GM19372 (cell line): ENCODE results near the gene PTPA.

Experiments
- ATAC-seq: cut with Tn5 transposase; IDR thresholded peaks from one replicate; pipeline ENCODE4 v1.9.1; 2021; ENCODE audit warnings: mild to moderate bottlenecking, low read depth, moderate library complexity; ENCODE audit not compliant: unreplicated experiment

PTPA gene

DNA sequence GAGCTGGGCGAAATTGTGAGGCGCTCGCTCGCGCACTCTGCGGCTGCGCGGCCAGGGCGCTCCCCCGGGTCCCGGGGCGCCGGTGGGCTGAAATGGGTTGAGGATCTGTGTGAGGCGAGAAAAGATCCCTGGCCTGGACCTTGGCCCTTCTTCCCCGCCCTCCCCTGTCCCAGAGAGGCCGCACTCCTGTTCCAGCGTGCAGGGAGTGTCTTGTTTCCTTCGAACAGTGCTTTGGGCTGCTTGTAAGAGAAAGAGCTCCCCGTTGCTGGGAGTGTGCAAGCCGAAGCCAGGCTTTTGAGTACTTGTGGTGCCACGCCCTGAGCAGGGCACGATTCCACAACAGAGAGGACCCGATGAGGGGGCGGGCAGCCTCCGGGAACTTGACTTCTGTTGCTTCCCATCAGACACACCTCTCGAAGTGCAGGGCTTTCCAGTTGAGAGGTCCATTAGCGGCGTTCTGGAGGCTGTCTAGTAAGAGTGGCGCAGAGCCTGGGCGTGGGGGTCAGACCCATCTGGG, 29.8 kb upstream of the PTPA start:
- no peak for ATAC-seq

DNA sequence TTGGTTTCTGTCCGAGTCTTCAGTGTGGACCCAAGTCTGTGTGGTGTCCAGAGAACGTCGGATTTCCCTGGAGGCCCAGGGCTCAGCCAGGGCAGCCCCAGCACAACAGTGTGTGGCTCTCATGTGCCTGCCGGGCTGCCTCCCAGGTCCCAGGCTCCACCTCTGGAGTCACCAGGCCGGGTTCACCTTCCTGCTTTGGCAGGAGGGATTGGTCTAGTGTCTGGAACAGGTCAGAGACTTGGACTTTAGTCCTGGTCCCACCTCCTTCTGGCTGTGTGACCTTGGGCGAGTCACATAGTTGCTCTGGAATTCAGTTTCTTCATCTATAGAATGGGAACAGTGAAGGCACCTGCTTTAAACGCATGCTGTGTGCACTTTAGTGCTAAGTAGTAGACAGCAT, 27.1 kb upstream of the PTPA start:
- no peak for ATAC-seq

- no peak for ATAC-seq
Measured at GRCh38 chr9:129089246-129089645, 22.0 kb upstream of the PTPA start.

- ATAC-seq = no peak
Measured at GRCh38 chr9:129093602-129094386, 17.4 kb upstream of the PTPA start.

DNA sequence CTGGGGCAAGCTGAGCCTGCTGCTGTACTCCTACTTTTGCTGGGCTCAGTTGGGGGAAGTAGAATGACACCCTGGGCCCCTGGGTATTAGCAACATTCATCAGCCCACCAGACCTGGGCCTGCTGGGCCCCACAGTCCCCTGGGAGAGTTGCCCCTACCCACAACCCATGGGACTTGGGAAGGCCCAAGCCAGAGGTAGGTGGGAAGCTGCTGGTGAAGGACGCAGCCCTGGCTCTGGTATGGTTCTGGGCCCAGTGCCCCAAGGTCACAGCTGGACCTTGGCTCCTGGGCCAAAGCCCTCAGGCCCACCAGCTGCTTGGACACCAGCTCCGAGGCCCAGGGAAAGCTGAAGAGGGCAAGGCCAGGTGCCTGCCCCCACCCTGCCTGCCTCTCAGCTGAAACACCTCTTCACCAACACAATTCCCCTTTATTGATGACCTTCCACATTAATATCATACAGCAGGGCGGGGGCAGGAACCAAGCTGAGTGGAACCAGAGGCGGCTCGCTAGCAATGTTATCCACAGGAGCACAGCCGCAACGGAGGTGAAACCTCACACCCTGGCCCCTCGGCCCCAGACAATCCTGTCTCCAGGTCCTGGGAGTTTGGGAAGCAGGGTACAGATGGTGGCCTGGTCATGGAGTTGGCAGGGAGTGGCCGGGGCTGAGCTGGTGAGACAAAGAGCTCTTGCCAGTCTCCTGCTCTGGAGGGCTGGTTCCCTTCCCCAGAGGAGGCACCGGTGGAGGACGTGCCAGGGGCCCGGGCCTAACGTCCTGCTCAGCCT, 16.6 kb upstream of the PTPA start:
- no peak for ATAC-seq

GRCh38 chr9:129095170-129095667, 16.0 kb upstream of the PTPA start:
- ATAC-seq = no peak

- ATAC-seq = no peak
Measured at GRCh38 chr9:129095908-129096307, 15.3 kb upstream of the PTPA start.

DNA sequence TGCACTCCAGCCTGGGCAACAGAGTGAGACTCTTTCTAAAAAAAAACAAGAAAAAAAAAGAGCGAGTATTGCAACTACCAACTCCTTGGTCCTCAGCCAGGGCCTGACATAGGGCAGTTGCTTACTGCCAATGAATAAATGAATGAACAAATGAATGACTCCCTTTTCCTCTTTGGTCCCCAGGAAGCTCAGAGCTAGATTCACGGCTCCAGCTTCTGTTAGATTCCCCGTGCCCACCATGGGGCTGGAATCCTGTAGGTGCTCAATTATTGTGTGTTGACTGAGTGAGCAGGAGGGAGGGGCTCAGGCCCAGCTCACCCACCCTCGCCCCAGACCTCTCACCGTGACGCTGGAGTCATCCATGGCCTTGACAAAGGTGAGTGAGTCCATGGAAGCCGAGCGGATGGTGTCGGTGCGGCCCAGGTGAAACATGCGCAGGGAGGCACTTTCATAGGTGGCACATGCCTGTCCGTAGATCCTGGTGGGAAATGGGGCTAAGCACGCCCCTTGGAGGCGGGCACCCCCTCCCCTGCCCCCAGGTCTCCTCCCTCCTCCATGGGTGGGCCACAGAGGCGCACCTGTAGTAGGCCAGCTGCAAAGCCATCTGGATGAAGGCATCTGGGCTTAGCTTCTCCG, 13.4 kb upstream of the PTPA start:
- no peak for ATAC-seq

DNA sequence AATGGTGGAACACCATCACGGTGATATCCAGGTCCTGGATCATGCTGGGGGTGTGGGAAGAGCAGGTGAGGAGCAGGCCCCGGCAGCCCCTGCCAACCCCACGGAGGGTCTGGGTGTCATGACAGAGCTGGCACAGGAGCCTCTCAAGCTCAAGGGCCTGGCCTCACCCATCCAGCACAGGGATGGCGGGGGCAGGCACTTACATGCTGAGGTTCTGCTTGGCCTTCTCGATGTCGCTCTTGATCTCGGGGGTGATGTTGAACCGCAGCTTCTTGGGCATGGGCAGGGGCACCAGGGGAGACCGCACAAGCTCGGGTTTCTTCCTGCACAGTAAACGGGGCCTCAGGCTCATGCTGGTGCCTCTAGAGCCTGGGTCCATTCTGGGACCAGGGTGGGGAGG, 12.9 kb upstream of the PTPA start:
- ATAC-seq = no peak

- ATAC-seq = no peak
Measured at GRCh38 chr9:129100383-129101169, 10.6 kb upstream of the PTPA start.

DNA sequence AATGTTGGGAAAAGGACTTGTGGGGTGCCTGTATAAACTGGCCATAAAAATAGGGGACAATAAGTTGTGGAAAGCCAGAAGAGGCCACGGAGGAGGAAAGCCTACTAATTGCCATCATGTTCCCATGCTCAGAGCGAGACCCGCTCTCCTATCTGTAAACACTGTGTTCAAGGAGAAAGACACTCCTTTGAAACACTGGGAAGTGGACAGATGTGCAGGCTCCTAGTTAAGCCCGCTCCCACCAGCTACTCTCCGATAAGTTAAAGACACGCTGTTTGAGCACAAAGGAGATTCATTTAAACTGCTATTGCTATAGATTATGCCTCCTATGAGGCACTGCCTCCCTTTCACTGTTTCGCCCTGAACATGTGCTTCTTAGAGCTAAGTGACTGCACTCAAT, 9.9 kb upstream of the PTPA start:
- no peak for ATAC-seq

DNA sequence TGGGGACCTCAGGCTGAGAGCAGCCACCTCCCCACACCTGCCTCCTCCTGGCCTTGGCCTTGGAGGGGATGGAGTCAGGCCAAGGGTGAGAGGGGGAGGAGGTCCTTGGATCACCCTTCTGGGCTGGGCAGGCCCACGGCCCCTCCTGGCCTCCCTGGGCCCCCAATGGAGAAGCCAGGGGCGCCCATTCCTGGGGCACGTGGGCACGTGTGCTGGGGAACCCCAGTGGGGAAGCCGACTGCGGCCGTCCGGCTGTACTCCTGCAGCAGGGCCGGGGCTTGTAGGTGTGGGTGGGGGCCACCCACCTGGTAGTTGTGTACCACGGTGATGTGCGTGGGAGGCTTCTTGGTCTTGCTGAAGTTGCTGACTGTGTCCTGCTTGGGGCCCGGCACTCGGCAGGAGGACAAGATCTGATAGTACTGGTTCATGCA, 9.1 kb upstream of the PTPA start:
- no peak for ATAC-seq

GRCh38 chr9:129102791-129103594, 8.2 kb upstream of the PTPA start:
- ATAC-seq = no peak

GRCh38 chr9:129103595-129103965, 7.6 kb upstream of the PTPA start:
- no peak for ATAC-seq

DNA sequence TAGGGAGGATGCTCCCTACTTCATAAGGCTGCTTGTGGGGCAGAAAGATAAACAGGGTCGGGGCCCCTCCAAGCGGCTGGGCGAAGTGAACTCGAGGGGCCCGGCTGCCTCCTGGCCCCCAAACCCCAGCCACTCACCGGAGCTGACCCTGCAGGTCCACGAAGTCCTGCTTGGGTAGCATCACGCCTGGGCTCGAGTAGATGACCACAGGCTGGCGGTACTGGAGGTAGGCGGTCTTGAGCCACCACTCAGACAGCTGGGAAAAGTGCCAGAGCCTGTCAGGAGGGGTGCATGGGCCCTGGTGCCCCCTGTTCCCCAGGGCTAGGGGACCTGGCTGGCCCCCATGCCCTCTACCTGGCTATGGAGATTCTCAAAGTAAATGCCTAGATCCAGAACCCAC, 7.2 kb upstream of the PTPA start:
- no peak for ATAC-seq

- no peak for ATAC-seq
Measured at GRCh38 chr9:129105857-129106694, 5.1 kb upstream of the PTPA start.

DNA sequence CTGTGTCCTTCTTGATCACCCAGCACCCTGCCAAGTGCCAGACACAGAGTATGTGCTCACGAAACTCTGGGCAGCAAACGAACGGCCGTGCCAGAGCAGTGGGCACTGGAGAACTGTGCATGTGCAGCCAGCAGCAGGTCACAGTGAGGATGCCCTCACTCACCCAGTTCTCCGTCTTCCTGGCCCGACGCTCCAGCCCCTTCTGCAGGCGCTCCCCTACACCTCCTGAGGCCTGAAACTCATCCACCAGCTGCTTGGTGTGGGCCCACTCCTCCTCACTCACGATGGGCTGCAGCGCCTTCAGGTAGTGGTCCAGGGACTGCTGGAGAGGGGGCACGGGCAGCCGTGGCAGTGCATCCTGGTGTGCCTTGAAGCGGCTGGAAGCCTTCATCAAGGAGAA, 3.6 kb upstream of the PTPA start:
- no peak for ATAC-seq

DNA sequence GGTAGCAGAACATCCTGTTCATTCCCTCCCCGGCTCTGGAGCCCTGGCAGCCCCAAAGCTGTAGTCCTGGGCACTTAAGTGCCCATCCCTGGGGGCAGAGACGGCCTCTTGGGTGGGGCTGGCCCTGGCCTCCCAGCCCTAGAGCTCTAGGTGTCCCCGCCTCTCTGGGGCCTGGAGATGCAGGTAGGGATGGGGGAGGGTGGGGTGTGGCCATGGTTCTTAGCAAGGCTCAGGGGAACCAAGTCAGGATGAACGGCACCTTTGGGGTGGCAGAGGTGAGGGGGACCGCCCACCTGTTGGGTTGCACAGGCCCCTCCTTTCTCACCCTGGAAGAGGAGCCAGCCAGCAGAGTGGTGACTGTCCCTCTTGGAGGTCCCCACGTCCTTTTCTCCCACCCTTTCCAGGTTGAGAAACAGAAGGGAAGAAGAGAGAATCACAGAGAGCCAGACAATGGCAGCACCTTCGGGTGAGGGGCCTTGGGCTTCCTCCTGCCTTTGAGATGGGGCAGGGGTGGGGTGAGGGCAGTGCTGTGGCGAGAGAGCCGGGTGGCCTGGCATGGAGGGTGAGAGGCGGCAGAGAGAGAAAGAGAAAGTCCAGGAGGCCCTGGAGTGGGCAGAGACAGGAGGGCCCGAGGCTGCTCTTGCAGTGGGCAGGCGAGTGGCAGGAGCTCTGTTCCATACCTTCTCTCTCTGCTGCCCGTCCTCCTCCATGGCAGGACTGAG, 3.0 kb upstream of the PTPA start:
- ATAC-seq = no peak
